CD14-positive monocyte (primary cell): ENCODE measurements around the gene CDK5R2. TPM values are rescaled to one million over a fixed set of nuclear protein-coding genes. Genes with fewer than 3 reads are reported as not detected.

Experiments used
- DNase-seq, 3 donors: peaks; one replicate each; pipeline ENCODE4 v3.0.0-alpha.2; 2011 to 2022
- H2AFZ ChIP-seq: 2 replicates; pipeline ENCODE4 v1.6.0; 2012; ENCODE audit warnings: mild to moderate bottlenecking, low read depth, low read length, inconsistent platforms; ENCODE audit not compliant: insufficient read depth, poor library complexity, severe bottlenecking
- H3K27ac ChIP-seq, 2 donors: 1 replicate in 1 of 2; 2 replicates in 1 of 2; pipeline ENCODE4 v1.5.1; 2012 to 2013; ENCODE audit warnings: low read length in 2 of 2, control low read depth in 1 of 2, inconsistent platforms in 1 of 2, low read depth in 1 of 2, mild to moderate bottlenecking in 1 of 2
- H3K27me3 ChIP-seq, 2 donors: one replicate each; pipeline versions ENCODE4 v1.6.0 to v1.6.1; 2011 to 2013; ENCODE audit warnings: low read length in 2 of 2; ENCODE audit not compliant: control insufficient read depth in 2 of 2, insufficient read depth in 2 of 2
- H3K36me3 ChIP-seq, 2 donors: replicated peaks in 1 of 2; 1 replicate in 1 of 2; 2 replicates in 1 of 2; pipeline versions ENCODE4 v1.5.1 to v1.6.1; 2012 to 2013; ENCODE audit warnings: low read length in 2 of 2, control low read depth in 1 of 2, inconsistent platforms in 1 of 2, mild to moderate bottlenecking in 1 of 2; ENCODE audit not compliant: insufficient read depth in 2 of 2, control insufficient read depth in 1 of 2
- H3K4me1 ChIP-seq, 2 donors: 1 replicate in 1 of 2; 2 replicates in 1 of 2; pipeline versions ENCODE4 v1.5.1 to v1.6.1; 2012 to 2013; ENCODE audit warnings: low read length in 2 of 2, control low read depth in 1 of 2, inconsistent platforms in 1 of 2, mild to moderate bottlenecking in 1 of 2, moderate library complexity in 1 of 2; ENCODE audit not compliant: insufficient read depth in 2 of 2, control insufficient read depth in 1 of 2
- H3K4me2 ChIP-seq: replicated peaks from 2 replicates; pipeline ENCODE3; 2012; ENCODE audit warnings: low read length, moderate library complexity, mild to moderate bottlenecking; ENCODE audit not compliant: poor library complexity, severe bottlenecking; ENCODE audit errors: extremely low read depth
- H3K4me3 ChIP-seq, 3 experiments: fragments of 200-600 bp in 1 of 3; sonication (generic) in 1 of 3; replicated peaks in 1 of 3; 1 replicate in 2 of 3; 2 replicates in 1 of 3; pipeline ENCODE4 v1.5.1; 2011 to 2013; ENCODE audit warnings: low read length in 3 of 3, mild to moderate bottlenecking in 3 of 3, control low read depth in 2 of 3, low read depth in 2 of 3, inconsistent platforms in 1 of 3, moderate library complexity in 1 of 3
- H3K79me2 ChIP-seq: 2 replicates; pipeline ENCODE4 v1.6.0; 2012; ENCODE audit warnings: mild to moderate bottlenecking, control low read depth, inconsistent platforms, low read length, moderate library complexity; ENCODE audit not compliant: insufficient read depth
- H3K9ac ChIP-seq: 2 replicates; pipeline ENCODE4 v1.6.0; 2017; ENCODE audit warnings: low read length, mild to moderate bottlenecking; ENCODE audit not compliant: insufficient read depth, poor library complexity, severe bottlenecking
- H3K9me3 ChIP-seq, 2 donors: replicated peaks in 1 of 2; 1 replicate in 1 of 2; 2 replicates in 1 of 2; pipeline versions ENCODE4 v1.5.1 to v1.6.1; 2012 to 2013; ENCODE audit warnings: low read length in 2 of 2, control low read depth in 1 of 2; ENCODE audit not compliant: control insufficient read depth in 1 of 2, insufficient read depth in 1 of 2
- H4K20me1 ChIP-seq: 2 replicates; pipeline ENCODE4 v1.6.0; 2012; ENCODE audit warnings: mild to moderate bottlenecking, low read length, control low read depth, moderate library complexity; ENCODE audit not compliant: insufficient read depth
- H3K27ac Mint-ChIP-seq, 7 donors: one replicate each; pipeline ENCODE4 v1.8.0; 2020; ENCODE audit warnings: mild to moderate bottlenecking in 7 of 7, mixed read lengths in 7 of 7, moderate library complexity in 6 of 7, inconsistent platforms in 2 of 7
- H3K27me3 Mint-ChIP-seq, 3 donors: one replicate each; pipeline ENCODE4 v1.8.0; 2021 to 2022; ENCODE audit warnings: low read depth in 3 of 3, mild to moderate bottlenecking in 3 of 3, mixed read lengths in 3 of 3, moderate library complexity in 3 of 3, inconsistent platforms in 1 of 3
- H3K36me3 Mint-ChIP-seq, 2 donors: one replicate each; pipeline ENCODE4 v1.8.0; 2020; ENCODE audit warnings: mixed read lengths in 2 of 2, inconsistent platforms in 1 of 2, mild to moderate bottlenecking in 1 of 2
- H3K4me1 Mint-ChIP-seq: one replicate; pipeline ENCODE4 v1.8.0; 2020; ENCODE audit warnings: mild to moderate bottlenecking, mixed read lengths
- H3K4me3 Mint-ChIP-seq, 2 donors: one replicate each; pipeline ENCODE4 v1.8.0; 2020; ENCODE audit warnings: mild to moderate bottlenecking in 2 of 2, mixed read lengths in 2 of 2, moderate library complexity in 1 of 2
- H3K9me3 Mint-ChIP-seq, 7 donors: one replicate each; pipeline ENCODE4 v1.8.0; 2020 to 2022; ENCODE audit warnings: mixed read lengths in 7 of 7, mild to moderate bottlenecking in 6 of 7, moderate library complexity in 6 of 7, inconsistent platforms in 2 of 7
- CTCF ChIP-seq: fragments of 200-600 bp; IDR thresholded peaks from one replicate; pipeline ENCODE4 v1.8.0; 2022; ENCODE audit warnings: antibody characterized with exemption, mild to moderate bottlenecking
- WGBS: methylation state at CpG from one replicate; pipeline ENCODE4 v1.1.5; 2013; ENCODE audit warnings: missing lambda C conversion rate; ENCODE audit not compliant: insufficient coverage; 5-methylcytosine and 5-hydroxymethylcytosine counted together
- intact Hi-C, 2 donors: fragments of 100-400 bp; cut with micrococcal nuclease; formaldehyde crosslinking; loops; one replicate each; pipeline versions ENCODE4 v1.15.0 to v1.15.1; 2023
- polyA plus RNA-seq, 3 donors: library from polyadenylated mRNA; depleted of rRNA in 1 of 3; unstranded in 2 of 3; stranded (reverse) in 1 of 3; fragments of 300-500 nt in 2 of 3; fragments of >200 nt in 1 of 3; fragmentation: Illumina TruSeq in 2 of 3; gene quantifications; 1 replicate in 2 of 3; 2 replicates in 1 of 3; pipeline ENCODE4 v1.2.3, GENCODE V29; 2012 to 2021

Gene CDK5R2
- polyA plus RNA-seq, 3 donors, result not detected

GRCh38 chr2:218990052-218990451 is 30.6 kb downstream of the CDK5R2 start:
- Histone ChIP-seq H2AFZ (no peak overlapping the region), H3K4me2 (no peak overlapping the region), H3K27me3 (peaks cover 83 to 97% of the 10 kb centered on the region in 2 donors), H3K36me3 (no peaks in the 10 kb centered on the region), H3K9ac (no peak overlapping the region), H4K20me1 (no peaks in the 10 kb centered on the region), H3K79me2 (no peaks in the 10 kb centered on the region), H3K27ac (no peak overlapping the region), H3K9me3 (peaks cover 5 to 47% of the 10 kb centered on the region in 2 donors), H3K4me3 (no peak overlapping the region), H3K4me1 (peaks cover 0 to 8% of the 10 kb centered on the region in 2 donors)
- no peak for TF ChIP-seq CTCF
- Mint-ChIP-seq H3K4me3 (peak overlapping the region in 1 of 2 donors; percentile 53), H3K36me3 (no peaks in the 10 kb centered on the region), H3K4me1 (peaks cover 6% of the 10 kb centered on the region), H3K9me3 (peaks cover 0 to 31% (median 7%) of the 10 kb centered on the region in 7 donors), H3K27me3 (peaks cover 89 to 100% (median 92%) of the 10 kb centered on the region in 3 donors), H3K27ac (peak overlapping the region in 1 of 7 donors; percentile 8)
- intact Hi-C loops, result loop anchor here in 1 of 2 donors (10.0 kb wide), 1 partner anchor 165 kb away; no protein-coding TSS in a partner anchor
- 14% methylated on average over 7 of the region's 9 CpGs for WGBS
- DNase-seq, result no peak

- TF ChIP-seq CTCF, result no peak
- H3K27ac Mint-ChIP-seq, result no peak overlapping the region
- WGBS, result 9% methylated on average over 5 of the region's 6 CpGs
- H3K27me3 Mint-ChIP-seq, result peaks cover 92 to 100% (median 95%) of the 10 kb centered on the region in 3 donors
- no peaks in the 10 kb centered on the region for H3K36me3 ChIP-seq
- H3K4me1 ChIP-seq, result peaks cover 0 to 8% of the 10 kb centered on the region in 2 donors
- no peak overlapping the region for H2AFZ ChIP-seq
- intact Hi-C loops, result loop anchor here in 1 of 2 donors (10.0 kb wide), 1 partner anchor 164 kb away; no protein-coding TSS in a partner anchor
- peaks cover 0 to 2% of the 10 kb centered on the region in 2 donors for H3K36me3 Mint-ChIP-seq
- peaks cover 5 to 52% of the 10 kb centered on the region in 2 donors for H3K9me3 ChIP-seq
- peak overlapping the region in 1 of 2 donors; percentile 53 for H3K4me3 Mint-ChIP-seq
- H3K9ac ChIP-seq, result no peak overlapping the region
- no peaks in the 10 kb centered on the region for H3K79me2 ChIP-seq
- no peaks in the 10 kb centered on the region for H4K20me1 ChIP-seq
- no peak overlapping the region for H3K27ac ChIP-seq
- peaks cover 7% of the 10 kb centered on the region for H3K4me1 Mint-ChIP-seq
- no peak for DNase-seq
- H3K4me3 ChIP-seq, result no peak overlapping the region
- peaks cover 88 to 100% of the 10 kb centered on the region in 2 donors for H3K27me3 ChIP-seq
- peaks cover 0 to 30% (median 7%) of the 10 kb centered on the region in 7 donors for H3K9me3 Mint-ChIP-seq
- H3K4me2 ChIP-seq, result no peak overlapping the region
Measured at GRCh38 chr2:218990612-218991011, 31.1 kb downstream of the CDK5R2 start.
